H1 (cell line): ENCODE results near the gene SRSF2. TPM values are rescaled to one million over a fixed set of nuclear protein-coding genes. Genes with fewer than 3 reads are reported as not detected.

ENCODE experiments used
- CTCF ChIA-PET: fragments of 300-600 bp; sonication (Branson Sonifier 250); formaldehyde crosslinking; loops from one replicate; lab custom pipeline; 2021; ENCODE audit not compliant: partially characterized antibody; lab: Charles Lee
- POLR2A ChIA-PET: fragments of 300-600 bp; sonication (Branson Sonifier 250); formaldehyde crosslinking; loops from one replicate; lab custom pipeline; 2021; ENCODE audit warnings: inconsistent platforms; ENCODE audit not compliant: partially characterized antibody; lab: Charles Lee
- DNase-seq, 2 experiments: peaks; one replicate each; pipeline versions ENCODE4 v3.0.0 to v3.0.0-alpha.2; 2010 to 2022; ENCODE audit warnings: low spot score in 2 of 2, low read depth in 1 of 2, mixed read lengths in 1 of 2
- FAIRE-seq: peaks from 2 replicates; lab custom pipeline; 2011; peaks lifted over from hg19 to GRCh38; lab: Jason Lieb, UNC
- H2AFZ ChIP-seq: 2 replicates; pipeline ENCODE4 v1.8.1; 2012; ENCODE audit warnings: low read length, inconsistent platforms
- H2AK5ac ChIP-seq: 2 replicates; pipeline ENCODE4 v1.6.1; 2013; ENCODE audit warnings: low read depth, low read length
- H2BK120ac ChIP-seq: replicated peaks from 2 replicates; pipeline ENCODE3; 2013; ENCODE audit warnings: low read depth, low read length, inconsistent platforms
- H2BK12ac ChIP-seq: 2 replicates; pipeline ENCODE4 v1.6.1; 2013; ENCODE audit warnings: low read depth, low read length
- H2BK15ac ChIP-seq: 2 replicates; pipeline ENCODE4 v1.6.1; 2013; ENCODE audit warnings: low read length
- H2BK20ac ChIP-seq: 2 replicates; pipeline ENCODE4 v1.6.1; 2013; ENCODE audit warnings: low read length
- H2BK5ac ChIP-seq: 2 replicates; pipeline ENCODE4 v1.6.1; 2013; ENCODE audit warnings: low read depth, low read length
- H3K14ac ChIP-seq: 2 replicates; pipeline ENCODE4 v1.6.1; 2013; ENCODE audit warnings: inconsistent platforms; ENCODE audit not compliant: insufficient read length
- H3K18ac ChIP-seq: 2 replicates; pipeline ENCODE4 v1.6.1; 2013; ENCODE audit warnings: low read length; ENCODE audit errors: extremely low read depth
- H3K23ac ChIP-seq: 2 replicates; pipeline ENCODE4 v1.6.1; 2013; ENCODE audit warnings: inconsistent platforms; ENCODE audit not compliant: insufficient read length
- H3K23me2 ChIP-seq: 2 replicates; pipeline ENCODE4 v1.6.1; 2013; ENCODE audit warnings: low read depth, low read length
- H3K27ac ChIP-seq: 2 replicates; pipeline ENCODE4 v1.6.1; 2011; ENCODE audit warnings: low read depth, low read length, inconsistent platforms
- H3K27me3 ChIP-seq, 4 experiments: replicated peaks in 1 of 4; 1 replicate in 1 of 4; 2 replicates in 3 of 4; pipeline versions ENCODE4 v1.6.1 to v1.8.1; 2011 to 2013; ENCODE audit warnings: low read length in 3 of 4, mild to moderate bottlenecking in 3 of 4, inconsistent platforms in 2 of 4, mixed read lengths in 2 of 4, moderate library complexity in 1 of 4; ENCODE audit not compliant: control insufficient read depth in 3 of 4, insufficient read depth in 3 of 4; ENCODE audit errors: extremely low read depth in 1 of 4
- H3K36me3 ChIP-seq, 4 experiments: 2 replicates each; pipeline versions ENCODE4 v1.6.1 to v1.8.1; 2011 to 2013; ENCODE audit warnings: mild to moderate bottlenecking in 4 of 4, low read length in 3 of 4, moderate library complexity in 2 of 4, control low read depth in 1 of 4, inconsistent platforms in 1 of 4; ENCODE audit not compliant: insufficient read depth in 4 of 4, control insufficient read depth in 2 of 4
- H3K4ac ChIP-seq: replicated peaks from 2 replicates; pipeline ENCODE3; 2013; ENCODE audit warnings: low read length, low read depth, mixed read lengths, inconsistent platforms; ENCODE audit not compliant: insufficient read length
- H3K4me1 ChIP-seq, 4 experiments: replicated peaks in 1 of 4; 1 replicate in 1 of 4; 2 replicates in 3 of 4; pipeline versions ENCODE4 v1.6.1 to v1.8.1; 2011 to 2013; ENCODE audit warnings: low read length in 3 of 4, inconsistent platforms in 2 of 4, mixed read lengths in 1 of 4; ENCODE audit not compliant: insufficient read depth in 4 of 4, control insufficient read depth in 3 of 4
- H3K4me2 ChIP-seq, 2 experiments: 2 replicates each; pipeline versions ENCODE4 v1.6.1 to v1.8.1; 2011 to 2013; ENCODE audit warnings: low read depth in 2 of 2, low read length in 2 of 2, control low read depth in 1 of 2, inconsistent platforms in 1 of 2, mild to moderate bottlenecking in 1 of 2; ENCODE audit not compliant: insufficient read depth in 1 of 2
- H3K4me3 ChIP-seq, 4 experiments: fragments of 200-600, 300-600 bp in 1 of 4; sonication (generic), shearing (Covaris generic), sonication (Bioruptor Twin) in 1 of 4; 2 replicates each; pipeline versions ENCODE4 v1.5.1 to v1.8.1; 2011 to 2016; ENCODE audit warnings: low read length in 4 of 4, low read depth in 3 of 4, control low read depth in 2 of 4, inconsistent platforms in 2 of 4, mild to moderate bottlenecking in 2 of 4, mixed read lengths in 1 of 4, moderate library complexity in 1 of 4; ENCODE audit not compliant: insufficient read depth in 2 of 4; ENCODE audit errors: extremely low read depth in 1 of 4
- H3K56ac ChIP-seq: replicated peaks from 2 replicates; pipeline ENCODE3; 2013; ENCODE audit warnings: low read depth, mild to moderate bottlenecking, mixed read lengths, low read length, inconsistent platforms; ENCODE audit not compliant: insufficient read length
- H3K79me1 ChIP-seq: 2 replicates; pipeline ENCODE4 v1.6.1; 2013; ENCODE audit warnings: low read depth, low read length, control low read depth
- H3K79me2 ChIP-seq, 2 experiments: 2 replicates each; pipeline versions ENCODE4 v1.6.1 to v1.8.1; 2012 to 2013; ENCODE audit warnings: low read length in 2 of 2, mild to moderate bottlenecking in 2 of 2, inconsistent platforms in 1 of 2; ENCODE audit not compliant: insufficient read depth in 2 of 2, control insufficient read depth in 1 of 2
- H3K9ac ChIP-seq, 4 experiments: replicated peaks in 1 of 4; 1 replicate in 1 of 4; 2 replicates in 3 of 4; pipeline versions ENCODE4 v1.6.1 to v1.8.1; 2011 to 2013; ENCODE audit warnings: low read depth in 3 of 4, low read length in 3 of 4, control low read depth in 2 of 4, mild to moderate bottlenecking in 2 of 4, moderate library complexity in 2 of 4, inconsistent platforms in 1 of 4; ENCODE audit errors: extremely low read depth in 1 of 4
- H3K9me3 ChIP-seq, 2 experiments: 2 replicates each; pipeline versions ENCODE4 v1.6.1 to v1.8.1; 2012 to 2013; ENCODE audit warnings: mild to moderate bottlenecking in 2 of 2, moderate library complexity in 2 of 2, control low read depth in 1 of 2, inconsistent platforms in 1 of 2, low read depth in 1 of 2, low read length in 1 of 2, mixed read lengths in 1 of 2; ENCODE audit not compliant: insufficient read depth in 2 of 2
- H4K20me1 ChIP-seq, 2 experiments: replicated peaks in 1 of 2; 2 replicates each; pipeline versions ENCODE3 to v1.8.1; 2011 to 2013; ENCODE audit warnings: inconsistent platforms in 2 of 2, low read length in 2 of 2, mild to moderate bottlenecking in 1 of 2; ENCODE audit not compliant: insufficient read depth in 2 of 2, control insufficient read depth in 1 of 2
- H4K5ac ChIP-seq: 2 replicates; pipeline ENCODE4 v1.6.1; 2013; ENCODE audit warnings: low read length, low read depth, mixed read lengths, inconsistent platforms; ENCODE audit not compliant: insufficient read length
- H4K8ac ChIP-seq: 2 replicates; pipeline ENCODE4 v1.8.0; 2013; ENCODE audit warnings: mild to moderate bottlenecking, moderate library complexity, low read length, inconsistent platforms; ENCODE audit not compliant: insufficient read depth; ENCODE audit errors: extremely low read depth
- H4K91ac ChIP-seq: replicated peaks from 2 replicates; pipeline ENCODE3; 2013; ENCODE audit warnings: low read length, mixed read lengths, inconsistent platforms; ENCODE audit not compliant: insufficient read length
- ASH2L ChIP-seq: fragments of 200-600, 300-600 bp; sonication (generic); IDR thresholded peaks from one replicate; pipeline ENCODE4 v1.7.1; 2017; ENCODE audit warnings: low read length
- BACH1 ChIP-seq: IDR thresholded peaks from 2 replicates; pipeline ENCODE4 v1.6.1; 2012; ENCODE audit warnings: low read length, improper control_type of control experiment
- CHD2 ChIP-seq: IDR thresholded peaks from 2 replicates; pipeline ENCODE4 v1.6.1; 2012; ENCODE audit warnings: low read length, improper control_type of control experiment
- E2F6 ChIP-seq: IDR thresholded peaks from 2 replicates; pipeline ENCODE4 v1.6.1; 2012; ENCODE audit warnings: inconsistent platforms
- EZH2 ChIP-seq: fragments of 200-600 bp; sonication (generic); IDR thresholded peaks from 2 replicates; pipeline ENCODE4 v1.7.1; 2012; ENCODE audit warnings: low read depth, mild to moderate bottlenecking, moderate library complexity, low read length, inconsistent platforms; ENCODE audit not compliant: severe bottlenecking
- JUN ChIP-seq: IDR thresholded peaks from 2 replicates; pipeline ENCODE4 v1.6.1; 2011; ENCODE audit warnings: low read depth, mild to moderate bottlenecking, improper control_type of control experiment, low read length
- JUND ChIP-seq: IDR thresholded peaks from 2 replicates; pipeline ENCODE4 v1.6.1; 2011; ENCODE audit warnings: mild to moderate bottlenecking, improper control_type of control experiment, low read length
- MAX ChIP-seq: IDR thresholded peaks from 2 replicates; pipeline ENCODE4 v1.6.1; 2012; ENCODE audit warnings: inconsistent platforms
- NANOG ChIP-seq: IDR thresholded peaks from 2 replicates; pipeline ENCODE4 v1.6.1; 2011; ENCODE audit warnings: low read length, low read depth, mild to moderate bottlenecking, inconsistent platforms; ENCODE audit not compliant: insufficient read depth, poor library complexity, severe bottlenecking
- POLR2A ChIP-seq, 2 experiments: IDR thresholded peaks; 1 replicate in 1 of 2; 2 replicates in 1 of 2; pipeline ENCODE4 v1.6.1; 2011; ENCODE audit warnings: low read depth in 2 of 2, low read length in 2 of 2, mild to moderate bottlenecking in 2 of 2; ENCODE audit errors: control extremely low read depth in 1 of 2
- POLR2AphosphoS5 ChIP-seq: IDR thresholded peaks from 2 replicates; pipeline ENCODE4 v1.6.1; 2011; ENCODE audit warnings: low read depth, low read length
- SAP30 ChIP-seq: fragments of 300-600 bp; sonication (generic); IDR thresholded peaks from 2 replicates; pipeline ENCODE4 v1.7.1; 2012; ENCODE audit warnings: low read length, moderate library complexity, mild to moderate bottlenecking, inconsistent platforms; ENCODE audit not compliant: insufficient read depth, insufficient replicate concordance
- SIN3A ChIP-seq, 2 experiments: IDR thresholded peaks in 1 of 2; conservative IDR thresholded peaks in 1 of 2; 2 replicates each; pipeline ENCODE4 v1.6.1; 2011 to 2012; ENCODE audit warnings: low read length in 2 of 2, improper control_type of control experiment in 1 of 2, low read depth in 1 of 2, mild to moderate bottlenecking in 1 of 2
- TBP ChIP-seq: IDR thresholded peaks from 2 replicates; pipeline ENCODE4 v1.6.1; 2011; ENCODE audit warnings: low read depth, low read length, improper control_type of control experiment
- WGBS, 2 experiments: shearing (Covaris generic) in 1 of 2; methylation state at CpG; one replicate each; pipeline versions ENCODE4 v1.1.6 to v1.1.7; 2013 to 2015; ENCODE audit warnings: low lambda C conversion rate in 2 of 2, mixed read lengths in 2 of 2, inconsistent platforms in 1 of 2, low coverage in 1 of 2, missing lambda C conversion rate in 1 of 2; ENCODE audit not compliant: insufficient replicate concordance in 2 of 2, insufficient coverage in 1 of 2, insufficient read length in 1 of 2; ENCODE audit errors: extremely low coverage in 1 of 2, missing lambda C conversion rate in 1 of 2; 5-methylcytosine and 5-hydroxymethylcytosine counted together
- polyA plus RNA-seq, 7 experiments: library from polyadenylated mRNA; depleted of rRNA in 3 of 7; stranded (reverse) in 5 of 7; unstranded in 2 of 7; fragments of >200 nt in 5 of 7; fragments of 200-250 nt in 2 of 7; gene quantifications; 1 replicate in 5 of 7; 2 replicates in 1 of 7; 4 replicates in 1 of 7; pipeline versions ENCODE4 v1.2.1 to v1.2.3, GENCODE V29; 2011 to 2013; ENCODE audit warnings: missing spikeins in 2 of 7, mixed read lengths in 2 of 7
- total RNA-seq: library from RNA; stranded (reverse); fragmentation: NEBNext Ultra II Directional; extraction: Animal tissue kit (Norgen Biotek cat#: 25700); gene quantifications from 2 replicates; pipeline ENCODE4 v1.2.1, GENCODE V29; 2021

Gene SRSF2
- total and polyA plus RNA-seq, 2 of the 8 experiments (the other 6 are each of a cell fraction or from before 2014, with no cell fraction given), result 397 to 401 TPM

DNA sequence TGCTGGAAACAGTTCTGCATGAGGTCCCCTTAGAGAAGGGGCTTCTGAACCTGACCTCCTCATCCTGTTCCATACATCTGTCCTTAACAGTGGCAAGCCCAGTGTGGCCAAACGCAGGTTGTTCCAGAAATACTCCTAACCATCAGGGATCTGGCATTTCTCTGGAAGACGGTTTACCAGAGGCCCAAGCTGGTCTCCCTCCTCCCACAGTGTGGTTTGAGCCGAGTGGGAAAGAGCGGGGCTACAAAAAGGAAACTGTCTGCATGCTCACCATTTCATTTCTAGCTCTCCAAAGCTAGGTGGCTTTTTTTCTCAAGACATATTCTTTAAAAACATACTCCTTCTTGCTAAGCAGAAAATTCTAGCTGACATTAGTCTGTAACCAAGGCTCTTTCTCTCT, 32.3 kb downstream of the SRSF2 start:
- H3K27me3 ChIP-seq, result peaks cover 2 to 17% (median 16%) of the 10 kb centered on the region in 4 experiments
- ChIA-PET POLR2A (interaction anchor here (1.2 kb wide), 1 partner anchor 365 kb away, joined by 3 read pairs; no protein-coding TSS in a partner anchor), CTCF (interaction anchor here (1.3 to 1.6 kb wide), 2 partner anchors 8 to 24 kb away, joined by 6 to 7 read pairs; no protein-coding TSS in a partner anchor)
- no peak overlapping the region for H4K5ac ChIP-seq
- no peak overlapping the region for H3K9ac ChIP-seq
- H4K20me1 ChIP-seq, result peaks cover 0 to 8% of the 10 kb centered on the region in 2 experiments
- no peak overlapping the region for H2AK5ac ChIP-seq
- H2BK5ac ChIP-seq, result no peak overlapping the region
- no peak overlapping the region for H3K56ac ChIP-seq
- H3K18ac ChIP-seq, result no peak overlapping the region
- no peak overlapping the region for H3K27ac ChIP-seq
- peaks cover 4% of the 10 kb centered on the region; the same call in 1 of the 2 replicates for H3K23me2 ChIP-seq
- WGBS, 2 experiments, result 86% methylated on average over 4 of the region's 4 CpGs; no CpG with 5 or more reads in 1 of the 2 experiments
- peaks cover 7 to 36% (median 27%) of the 10 kb centered on the region in 4 experiments for H3K4me1 ChIP-seq
- H4K91ac ChIP-seq, result no peak overlapping the region
- no peak overlapping the region for H2BK20ac ChIP-seq
- no peak overlapping the region for H2BK12ac ChIP-seq
- H3K4ac ChIP-seq, result no peak overlapping the region
- DNase-seq (no peak), FAIRE-seq (no peak)
- H3K4me3 ChIP-seq, result no peak overlapping the region
- no peaks in the 10 kb centered on the region for H3K79me2 ChIP-seq
- H3K14ac ChIP-seq, result no peak overlapping the region
- H2BK120ac ChIP-seq, result no peak overlapping the region
- no peak overlapping the region for H3K23ac ChIP-seq
- no peaks in the 10 kb centered on the region for H3K9me3 ChIP-seq
- no peak overlapping the region for H2AFZ ChIP-seq
- H2BK15ac ChIP-seq, result no peak overlapping the region
- no peaks in the 10 kb centered on the region for H3K36me3 ChIP-seq
- peaks cover 2% of the 10 kb centered on the region for H3K79me1 ChIP-seq
- H3K4me2 ChIP-seq, result no peak overlapping the region
- no peak overlapping the region for H4K8ac ChIP-seq
- TF ChIP-seq E2F6 (no peak), CHD2 (no peak), SIN3A (conservative IDR thresholded peaks at IDR 0.05 in 1 of 2, IDR thresholded peaks at IDR 0.05 in 1 of 2; ENCODE audit: low read depth in 1 of 2, low read length in 2 of 2) (no peak), MAX (no peak), NANOG (no peak), SAP30 (no peak), JUN (no peak), JUND (no peak), ASH2L (no peak), POLR2AphosphoS5 (no peak), TBP (no peak), POLR2A (IDR thresholded peaks at IDR 0.05; ENCODE audit: control extremely low read depth in 1 of 2, low read depth in 2 of 2, low read length in 2 of 2) (no peak), BACH1 (no peak), EZH2 (no peak)
